WTC11 (cell line): ENCODE results near the gene DAB1.

Source experiments
- ELF4 ChIP-seq: sonication (generic); formaldehyde crosslinking; IDR thresholded peaks from 2 replicates; pipeline ENCODE4 v1.8.1; 2022; ENCODE audit warnings: low read depth, mild to moderate bottlenecking, moderate library complexity, missing genetic modification reagents
- TF ChIP-seq, protein P1 (sequence below): sonication (generic); formaldehyde crosslinking; IDR thresholded peaks from 2 replicates; pipeline ENCODE4 v1.8.0; 2022; ENCODE audit warnings: mild to moderate bottlenecking, missing genetic modification reagents

DNA sequence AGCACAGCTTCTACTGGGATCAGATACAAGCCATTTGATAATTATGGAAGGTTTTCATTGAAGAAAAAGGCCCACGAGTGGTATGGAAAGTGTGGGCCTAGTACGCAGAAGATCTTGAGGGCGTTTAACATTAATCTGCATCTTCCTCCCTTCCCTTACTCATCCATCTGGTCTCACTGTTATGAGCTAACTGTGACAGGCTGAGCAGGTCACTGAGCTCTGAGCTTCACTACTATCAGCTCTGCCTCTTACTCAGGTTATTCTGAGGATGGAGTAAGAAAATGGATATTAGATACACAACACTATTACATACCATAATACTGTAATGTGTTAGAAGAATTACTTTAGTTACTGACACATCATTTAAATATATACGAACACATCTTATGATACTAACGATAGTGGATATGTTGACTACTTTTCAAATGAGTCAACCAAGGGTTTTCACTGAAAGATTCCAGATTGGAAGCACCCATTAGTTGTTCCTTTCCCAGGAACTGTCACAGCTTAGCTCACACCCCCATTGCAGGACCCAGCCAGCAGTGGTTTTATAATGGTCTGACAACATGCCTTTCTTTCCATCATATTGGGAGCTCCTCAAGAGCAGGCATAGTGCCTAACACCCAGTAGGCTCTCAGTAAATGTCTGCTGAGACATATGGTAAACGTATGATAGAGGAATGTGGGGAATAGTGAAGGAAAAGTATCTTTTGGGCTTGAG is 360.3 kb downstream of the DAB1 start:
- TF ChIP-seq, protein P1, sequence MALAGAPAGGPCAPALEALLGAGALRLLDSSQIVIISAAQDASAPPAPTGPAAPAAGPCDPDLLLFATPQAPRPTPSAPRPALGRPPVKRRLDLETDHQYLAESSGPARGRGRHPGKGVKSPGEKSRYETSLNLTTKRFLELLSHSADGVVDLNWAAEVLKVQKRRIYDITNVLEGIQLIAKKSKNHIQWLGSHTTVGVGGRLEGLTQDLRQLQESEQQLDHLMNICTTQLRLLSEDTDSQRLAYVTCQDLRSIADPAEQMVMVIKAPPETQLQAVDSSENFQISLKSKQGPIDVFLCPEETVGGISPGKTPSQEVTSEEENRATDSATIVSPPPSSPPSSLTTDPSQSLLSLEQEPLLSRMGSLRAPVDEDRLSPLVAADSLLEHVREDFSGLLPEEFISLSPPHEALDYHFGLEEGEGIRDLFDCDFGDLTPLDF (CRISPR knock-in tag), result no peak
- TF ChIP-seq ELF4, result no peak
